Liver (tissue), 9 donors: ENCODE results near the gene PIEZO1. TPM values are rescaled to one million over a fixed set of nuclear protein-coding genes. Genes with fewer than 3 reads are reported as not detected.

Source experiments
- DNase-seq: peaks from one replicate; pipeline ENCODE4 v3.0.0-alpha.2; 2017; ENCODE audit warnings: low spot score
- H3K27ac ChIP-seq, 2 donors: one replicate each; pipeline ENCODE4 v1.7.0; 2013; ENCODE audit warnings: inconsistent platforms in 2 of 2, low read length in 2 of 2, control low read depth in 1 of 2, low read depth in 1 of 2, mild to moderate bottlenecking in 1 of 2
- H3K27me3 ChIP-seq, 4 donors: one replicate each; pipeline versions ENCODE4 v1.6.1 to v1.7.0; 2013; ENCODE audit warnings: low read length in 3 of 4, inconsistent platforms in 1 of 4, mild to moderate bottlenecking in 1 of 4, moderate library complexity in 1 of 4; ENCODE audit not compliant: control insufficient read depth in 4 of 4, insufficient read depth in 4 of 4
- H3K36me3 ChIP-seq, 4 donors: one replicate each; pipeline versions ENCODE4 v1.6.1 to v1.7.0; 2013; ENCODE audit warnings: low read length in 3 of 4, mild to moderate bottlenecking in 3 of 4, low read depth in 1 of 4, moderate library complexity in 1 of 4; ENCODE audit not compliant: control insufficient read depth in 4 of 4, insufficient read depth in 3 of 4
- H3K4me1 ChIP-seq, 4 donors: one replicate each; pipeline versions ENCODE4 v1.6.1 to v1.7.0; 2013; ENCODE audit warnings: low read length in 3 of 4, mild to moderate bottlenecking in 3 of 4, moderate library complexity in 1 of 4; ENCODE audit not compliant: control insufficient read depth in 4 of 4, insufficient read depth in 4 of 4
- H3K4me3 ChIP-seq, 3 donors: one replicate each; pipeline versions ENCODE4 v1.6.1 to v1.7.0; 2013; ENCODE audit warnings: low read length in 3 of 3, control low read depth in 1 of 3, low read depth in 1 of 3, mild to moderate bottlenecking in 1 of 3
- H3K9ac ChIP-seq, 2 donors: one replicate each; pipeline ENCODE4 v1.7.0; 2013; ENCODE audit warnings: low read length in 2 of 2, mild to moderate bottlenecking in 2 of 2, moderate library complexity in 2 of 2, control low read depth in 1 of 2, low read depth in 1 of 2
- H3K9me3 ChIP-seq, 4 donors: one replicate each; pipeline versions ENCODE4 v1.6.1 to v1.7.0; 2013; ENCODE audit warnings: low read length in 3 of 4; ENCODE audit not compliant: control insufficient read depth in 4 of 4
- EGR1 ChIP-seq, 2 donors: IDR thresholded peaks; 2 replicates each; pipeline ENCODE4 v1.6.1; 2016 to 2018; ENCODE audit warnings: antibody characterized with exemption in 2 of 2, low read depth in 2 of 2
- FOXA1 ChIP-seq: IDR thresholded peaks from 2 replicates; pipeline ENCODE4 v1.6.1; 2016; ENCODE audit warnings: antibody characterized with exemption
- FOXA2 ChIP-seq: IDR thresholded peaks from 2 replicates; pipeline ENCODE4 v1.6.1; 2016; ENCODE audit warnings: antibody characterized with exemption
- GABPA ChIP-seq, 2 donors: IDR thresholded peaks in 1 of 2; conservative IDR thresholded peaks in 1 of 2; 2 replicates each; pipeline ENCODE4 v1.6.1; 2016; ENCODE audit warnings: antibody characterized with exemption in 2 of 2, mild to moderate bottlenecking in 1 of 2, moderate library complexity in 1 of 2
- HNF4A ChIP-seq, 2 donors: conservative IDR thresholded peaks; 2 replicates each; pipeline ENCODE4 v1.6.1; 2016; ENCODE audit warnings: antibody characterized with exemption in 2 of 2, mild to moderate bottlenecking in 2 of 2
- HNF4G ChIP-seq: IDR thresholded peaks from 2 replicates; pipeline ENCODE4 v1.6.1; 2016; ENCODE audit warnings: antibody characterized with exemption
- JUND ChIP-seq, 2 donors: IDR thresholded peaks; 2 replicates each; pipeline ENCODE4 v1.6.1; 2016; ENCODE audit warnings: antibody characterized with exemption in 2 of 2
- NR2F2 ChIP-seq: IDR thresholded peaks from 2 replicates; pipeline ENCODE4 v1.6.1; 2016; ENCODE audit warnings: antibody characterized with exemption
- RAD21 ChIP-seq, 2 donors: IDR thresholded peaks; 2 replicates each; pipeline ENCODE4 v1.6.1; 2016; ENCODE audit warnings: antibody characterized with exemption in 2 of 2, mild to moderate bottlenecking in 2 of 2
- RXRA ChIP-seq, 2 donors: IDR thresholded peaks; 2 replicates each; pipeline ENCODE4 v1.6.1; 2017 to 2018; ENCODE audit warnings: antibody characterized with exemption in 2 of 2, mild to moderate bottlenecking in 1 of 2
- SP1 ChIP-seq: IDR thresholded peaks from 2 replicates; pipeline ENCODE4 v1.6.1; 2018; ENCODE audit warnings: antibody characterized with exemption, mild to moderate bottlenecking
- TAF1 ChIP-seq: conservative IDR thresholded peaks from 2 replicates; pipeline ENCODE4 v1.6.1; 2016; ENCODE audit warnings: antibody characterized with exemption, mild to moderate bottlenecking
- YY1 ChIP-seq: IDR thresholded peaks from 2 replicates; pipeline ENCODE4 v1.6.1; 2016; ENCODE audit warnings: antibody characterized with exemption, mild to moderate bottlenecking
- WGBS: extraction: QIAGEN DNeasy Blood & Tissue Kit; methylation state at CpG from one replicate; pipeline ENCODE4 v1.1.7; 2013; 5-methylcytosine and 5-hydroxymethylcytosine counted together
- polyA plus RNA-seq, 2 donors: library from polyadenylated mRNA; stranded (reverse) in 1 of 2; unstranded in 1 of 2; fragments of 200-250 nt in 1 of 2; fragments of >200 nt in 1 of 2; fragmentation: Nextera tagmentation in 1 of 2; extraction: Ambion mirVana in 1 of 2; gene quantifications; one replicate each; pipeline versions ENCODE4 v1.2.1 to v1.2.3, GENCODE V29; 2013 to 2015
- total RNA-seq, 2 donors: library from RNA; depleted of rRNA; stranded (reverse); fragments of >200 nt; gene quantifications; one replicate each; pipeline ENCODE4 v1.2.3, GENCODE V29; 2014
- TF ChIP-seq, protein P1 (sequence below): fragments of 150-350 bp; IDR thresholded peaks from 2 replicates; pipeline ENCODE4 v1.5.1; 2017; ENCODE audit warnings: improper control_type of control experiment, low read depth, low read length; ENCODE audit not compliant: missing input control
- TF ChIP-seq, protein P2 (sequence below): IDR thresholded peaks from 2 replicates; pipeline ENCODE4 v1.6.1; 2016; ENCODE audit warnings: antibody characterized with exemption
- TF ChIP-seq, protein P3 (sequence below): IDR thresholded peaks from 2 replicates; pipeline ENCODE4 v1.6.1; 2016; ENCODE audit warnings: antibody characterized with exemption
- TF ChIP-seq, protein P4 (sequence below): IDR thresholded peaks from 2 replicates; pipeline ENCODE4 v1.6.1; 2016; ENCODE audit warnings: antibody characterized with exemption
- TF ChIP-seq, protein P5 (sequence below): IDR thresholded peaks from 2 replicates; pipeline ENCODE4 v1.6.1; 2016; ENCODE audit warnings: antibody characterized with exemption, mild to moderate bottlenecking
- donor health status: healthy.
- donor health status: healthy.
- donor health status: healthy.
- donor health status: healthy.
- donor health status: healthy.

The PIEZO1 gene
- total and polyA plus RNA-seq, 4 donors: 15.3 to 74.7 (median 59.2) TPM

DNA sequence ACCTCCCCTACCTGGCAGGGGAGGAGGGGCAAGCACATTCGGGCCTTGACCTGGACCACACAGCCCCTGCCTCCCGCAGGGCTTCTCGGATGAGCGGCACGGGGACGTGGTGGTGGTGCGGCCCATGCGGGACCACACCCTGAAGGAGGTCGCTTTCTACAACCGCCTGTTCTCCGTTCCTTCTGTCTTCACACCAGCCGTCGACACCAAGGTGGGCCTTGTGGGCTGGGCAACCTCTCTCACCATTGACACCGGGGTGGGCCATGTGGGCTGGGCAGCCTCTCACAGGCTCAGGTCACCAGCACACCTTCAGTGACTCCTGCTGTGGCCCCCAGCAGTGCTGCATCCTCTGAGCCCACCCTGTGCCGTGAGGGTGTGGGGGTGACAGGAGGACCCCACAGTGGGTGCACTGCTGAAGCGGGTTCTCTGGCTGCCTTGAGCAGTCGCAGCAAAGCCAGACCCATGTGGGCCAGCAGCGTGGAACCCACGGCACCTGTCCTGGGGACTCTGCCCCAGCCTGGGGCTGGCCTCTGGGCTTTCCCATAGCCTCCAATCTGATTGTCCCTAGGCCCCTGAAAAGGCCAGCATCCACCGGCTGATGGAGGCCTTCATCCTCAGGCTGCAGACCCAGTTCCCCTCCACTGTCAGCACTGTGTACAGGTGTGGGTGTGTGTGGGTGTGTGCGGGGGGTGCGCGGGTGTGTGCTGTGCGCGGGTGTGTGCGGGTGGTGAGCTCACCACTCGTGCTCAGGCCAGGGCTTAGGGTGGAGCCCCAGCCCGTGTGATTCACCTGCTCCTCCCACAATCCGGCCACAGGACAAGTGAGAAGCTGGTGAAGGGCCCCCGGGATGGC is 71.2 kb downstream of the PIEZO1 start:
- WGBS: 87% methylated on average over 30 of the region's 30 CpGs
- no peak overlapping the region for H3K9ac ChIP-seq

DNA sequence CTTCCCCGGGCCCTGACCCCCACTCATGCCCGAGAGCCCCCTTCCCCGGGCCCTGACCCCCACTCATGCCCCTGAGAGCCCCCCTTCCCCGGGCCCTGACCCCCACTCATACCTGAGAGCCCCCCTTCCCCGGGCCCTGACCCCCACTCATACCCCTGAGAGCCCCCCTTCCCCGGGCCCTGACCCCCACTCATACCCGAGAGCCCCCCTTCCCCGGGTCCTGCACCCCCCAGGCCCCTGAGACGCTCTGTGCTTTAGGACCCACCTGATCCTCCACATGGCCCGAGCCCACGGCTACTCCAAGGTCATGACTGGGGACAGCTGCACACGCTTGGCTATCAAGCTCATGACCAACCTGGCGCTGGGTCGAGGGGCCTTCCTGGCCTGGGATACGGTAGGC is 72.0 kb downstream of the PIEZO1 start:
- 93% methylated on average over 15 of the region's 15 CpGs for WGBS
- DNase-seq: no peak
- no peaks in the 10 kb centered on the region for H3K9me3 ChIP-seq
- peaks cover 0 to 4% (median 0%) of the 10 kb centered on the region in 4 donors for H3K4me1 ChIP-seq
- H3K36me3 ChIP-seq: peaks cover 8 to 46% (median 11%) of the 10 kb centered on the region in 4 donors
- no peak overlapping the region for H3K4me3 ChIP-seq
- no peak overlapping the region for H3K27ac ChIP-seq
- H3K9ac ChIP-seq: no peak overlapping the region
- H3K27me3 ChIP-seq: no peaks in the 10 kb centered on the region
- no peak for TF ChIP-seq EGR1 (IDR thresholded peaks at IDR 0.05; ENCODE audit: low read depth in 2 of 2)
- no peak for TF ChIP-seq HNF4G
- no peak for TF ChIP-seq NR2F2
- TF ChIP-seq, protein P1, sequence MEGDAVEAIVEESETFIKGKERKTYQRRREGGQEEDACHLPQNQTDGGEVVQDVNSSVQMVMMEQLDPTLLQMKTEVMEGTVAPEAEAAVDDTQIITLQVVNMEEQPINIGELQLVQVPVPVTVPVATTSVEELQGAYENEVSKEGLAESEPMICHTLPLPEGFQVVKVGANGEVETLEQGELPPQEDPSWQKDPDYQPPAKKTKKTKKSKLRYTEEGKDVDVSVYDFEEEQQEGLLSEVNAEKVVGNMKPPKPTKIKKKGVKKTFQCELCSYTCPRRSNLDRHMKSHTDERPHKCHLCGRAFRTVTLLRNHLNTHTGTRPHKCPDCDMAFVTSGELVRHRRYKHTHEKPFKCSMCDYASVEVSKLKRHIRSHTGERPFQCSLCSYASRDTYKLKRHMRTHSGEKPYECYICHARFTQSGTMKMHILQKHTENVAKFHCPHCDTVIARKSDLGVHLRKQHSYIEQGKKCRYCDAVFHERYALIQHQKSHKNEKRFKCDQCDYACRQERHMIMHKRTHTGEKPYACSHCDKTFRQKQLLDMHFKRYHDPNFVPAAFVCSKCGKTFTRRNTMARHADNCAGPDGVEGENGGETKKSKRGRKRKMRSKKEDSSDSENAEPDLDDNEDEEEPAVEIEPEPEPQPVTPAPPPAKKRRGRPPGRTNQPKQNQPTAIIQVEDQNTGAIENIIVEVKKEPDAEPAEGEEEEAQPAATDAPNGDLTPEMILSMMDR: no peak
- TF ChIP-seq, protein P2, sequence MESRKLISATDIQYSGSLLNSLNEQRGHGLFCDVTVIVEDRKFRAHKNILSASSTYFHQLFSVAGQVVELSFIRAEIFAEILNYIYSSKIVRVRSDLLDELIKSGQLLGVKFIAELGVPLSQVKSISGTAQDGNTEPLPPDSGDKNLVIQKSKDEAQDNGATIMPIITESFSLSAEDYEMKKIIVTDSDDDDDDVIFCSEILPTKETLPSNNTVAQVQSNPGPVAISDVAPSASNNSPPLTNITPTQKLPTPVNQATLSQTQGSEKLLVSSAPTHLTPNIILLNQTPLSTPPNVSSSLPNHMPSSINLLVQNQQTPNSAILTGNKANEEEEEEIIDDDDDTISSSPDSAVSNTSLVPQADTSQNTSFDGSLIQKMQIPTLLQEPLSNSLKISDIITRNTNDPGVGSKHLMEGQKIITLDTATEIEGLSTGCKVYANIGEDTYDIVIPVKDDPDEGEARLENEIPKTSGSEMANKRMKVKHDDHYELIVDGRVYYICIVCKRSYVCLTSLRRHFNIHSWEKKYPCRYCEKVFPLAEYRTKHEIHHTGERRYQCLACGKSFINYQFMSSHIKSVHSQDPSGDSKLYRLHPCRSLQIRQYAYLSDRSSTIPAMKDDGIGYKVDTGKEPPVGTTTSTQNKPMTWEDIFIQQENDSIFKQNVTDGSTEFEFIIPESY: no peak
- TF ChIP-seq FOXA1: no peak
- TF ChIP-seq, protein P3, sequence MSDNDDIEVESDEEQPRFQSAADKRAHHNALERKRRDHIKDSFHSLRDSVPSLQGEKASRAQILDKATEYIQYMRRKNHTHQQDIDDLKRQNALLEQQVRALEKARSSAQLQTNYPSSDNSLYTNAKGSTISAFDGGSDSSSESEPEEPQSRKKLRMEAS: no peak
- no peak for TF ChIP-seq RAD21 (IDR thresholded peaks at IDR 0.05)
- no peak for TF ChIP-seq TAF1
- TF ChIP-seq GABPA (IDR thresholded peaks at IDR 0.05 in 1 of 2, conservative IDR thresholded peaks at IDR 0.05 in 1 of 2): no peak
- no peak for TF ChIP-seq YY1
- no peak for TF ChIP-seq FOXA2
- TF ChIP-seq, protein P4, sequence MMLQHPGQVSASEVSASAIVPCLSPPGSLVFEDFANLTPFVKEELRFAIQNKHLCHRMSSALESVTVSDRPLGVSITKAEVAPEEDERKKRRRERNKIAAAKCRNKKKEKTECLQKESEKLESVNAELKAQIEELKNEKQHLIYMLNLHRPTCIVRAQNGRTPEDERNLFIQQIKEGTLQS: no peak
- no peak for TF ChIP-seq JUND (IDR thresholded peaks at IDR 0.05)

More for the DNA sequence above, 71.2 kb downstream of the PIEZO1 start:
- no peaks in the 10 kb centered on the region for H3K27me3 ChIP-seq
- H3K36me3 ChIP-seq: peaks cover 10 to 53% (median 16%) of the 10 kb centered on the region in 4 donors
- no peak overlapping the region for H3K4me3 ChIP-seq
- H3K9me3 ChIP-seq: no peaks in the 10 kb centered on the region
- no peak for TF ChIP-seq YY1
- TF ChIP-seq, protein P5, sequence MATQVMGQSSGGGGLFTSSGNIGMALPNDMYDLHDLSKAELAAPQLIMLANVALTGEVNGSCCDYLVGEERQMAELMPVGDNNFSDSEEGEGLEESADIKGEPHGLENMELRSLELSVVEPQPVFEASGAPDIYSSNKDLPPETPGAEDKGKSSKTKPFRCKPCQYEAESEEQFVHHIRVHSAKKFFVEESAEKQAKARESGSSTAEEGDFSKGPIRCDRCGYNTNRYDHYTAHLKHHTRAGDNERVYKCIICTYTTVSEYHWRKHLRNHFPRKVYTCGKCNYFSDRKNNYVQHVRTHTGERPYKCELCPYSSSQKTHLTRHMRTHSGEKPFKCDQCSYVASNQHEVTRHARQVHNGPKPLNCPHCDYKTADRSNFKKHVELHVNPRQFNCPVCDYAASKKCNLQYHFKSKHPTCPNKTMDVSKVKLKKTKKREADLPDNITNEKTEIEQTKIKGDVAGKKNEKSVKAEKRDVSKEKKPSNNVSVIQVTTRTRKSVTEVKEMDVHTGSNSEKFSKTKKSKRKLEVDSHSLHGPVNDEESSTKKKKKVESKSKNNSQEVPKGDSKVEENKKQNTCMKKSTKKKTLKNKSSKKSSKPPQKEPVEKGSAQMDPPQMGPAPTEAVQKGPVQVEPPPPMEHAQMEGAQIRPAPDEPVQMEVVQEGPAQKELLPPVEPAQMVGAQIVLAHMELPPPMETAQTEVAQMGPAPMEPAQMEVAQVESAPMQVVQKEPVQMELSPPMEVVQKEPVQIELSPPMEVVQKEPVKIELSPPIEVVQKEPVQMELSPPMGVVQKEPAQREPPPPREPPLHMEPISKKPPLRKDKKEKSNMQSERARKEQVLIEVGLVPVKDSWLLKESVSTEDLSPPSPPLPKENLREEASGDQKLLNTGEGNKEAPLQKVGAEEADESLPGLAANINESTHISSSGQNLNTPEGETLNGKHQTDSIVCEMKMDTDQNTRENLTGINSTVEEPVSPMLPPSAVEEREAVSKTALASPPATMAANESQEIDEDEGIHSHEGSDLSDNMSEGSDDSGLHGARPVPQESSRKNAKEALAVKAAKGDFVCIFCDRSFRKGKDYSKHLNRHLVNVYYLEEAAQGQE: no peak
- no peak for TF ChIP-seq GABPA (IDR thresholded peaks at IDR 0.05 in 1 of 2, conservative IDR thresholded peaks at IDR 0.05 in 1 of 2)
- TF ChIP-seq, protein P3: no peak
- no peak for TF ChIP-seq FOXA2
- TF ChIP-seq, protein P1: no peak
- TF ChIP-seq HNF4G: no peak
- no peak for TF ChIP-seq RXRA (IDR thresholded peaks at IDR 0.05)
- no peak for TF ChIP-seq SP1
- no peak for TF ChIP-seq JUND (IDR thresholded peaks at IDR 0.05)
- TF ChIP-seq TAF1: no peak
- no peak for TF ChIP-seq HNF4A (conservative IDR thresholded peaks at IDR 0.05)
- H3K4me1 ChIP-seq: no peaks in the 10 kb centered on the region
- no peak for DNase-seq
- no peak overlapping the region for H3K27ac ChIP-seq
